GM12878 (cell line): ENCODE results near the gene TACC2.

Source experiments
- BCL11A ChIP-seq: IDR thresholded peaks from 2 replicates; pipeline ENCODE4 v1.6.1; 2011; ENCODE audit warnings: low read depth, low read length
- CBX5 ChIP-seq: sonication (generic); IDR thresholded peaks from 2 replicates; pipeline ENCODE4 v1.6.1; 2016; ENCODE audit warnings: low read depth, moderate library complexity, mild to moderate bottlenecking, inconsistent platforms
- CEBPZ ChIP-seq: fragments of 150-350 bp; IDR thresholded peaks from 2 replicates; pipeline ENCODE4 v1.6.1; 2016; ENCODE audit warnings: low read depth, low read length
- CREM ChIP-seq: IDR thresholded peaks from 2 replicates; pipeline ENCODE4 v1.6.1; 2014; ENCODE audit warnings: antibody characterized with exemption, low read depth
- EP300 ChIP-seq, 2 experiments: fragments of 150-350 bp in 1 of 2; IDR thresholded peaks; 2 replicates each; pipeline ENCODE4 v1.6.1; 2011 to 2012; ENCODE audit warnings: low read depth in 2 of 2, low read length in 2 of 2, borderline replicate concordance in 1 of 2, improper control_type of control experiment in 1 of 2, inconsistent platforms in 1 of 2; ENCODE audit not compliant: control insufficient read depth in 1 of 2
- SREBF1 ChIP-seq: IDR thresholded peaks from 2 replicates; pipeline ENCODE4 v1.6.1; 2012; ENCODE audit warnings: mild to moderate bottlenecking, low read length
- TCF7 ChIP-seq: IDR thresholded peaks from 2 replicates; pipeline ENCODE4 v1.6.1; 2014; ENCODE audit warnings: antibody characterized with exemption, borderline replicate concordance
- ZNF24 ChIP-seq: fragments of 450-650 bp; IDR thresholded peaks from 2 replicates; pipeline ENCODE4 v1.6.1; 2017; ENCODE audit warnings: antibody characterized with exemption, mild to moderate bottlenecking
- ZZZ3 ChIP-seq: IDR thresholded peaks from 2 replicates; pipeline ENCODE4 v1.6.1; 2011; ENCODE audit warnings: low read depth; ENCODE audit not compliant: control insufficient read depth, insufficient read length
- TF ChIP-seq, protein P1 (sequence below), 3 experiments: IDR thresholded peaks in 2 of 3; conservative IDR thresholded peaks in 1 of 3; 2 replicates each; pipeline ENCODE4 v1.5.1; 2011; ENCODE audit warnings: low read depth in 3 of 3, low read length in 3 of 3, mild to moderate bottlenecking in 3 of 3, control low read depth in 2 of 3, moderate library complexity in 2 of 3, inconsistent platforms in 1 of 3, mixed read lengths in 1 of 3; ENCODE audit not compliant: control insufficient read depth in 2 of 3, insufficient read depth in 1 of 3; ENCODE audit errors: extremely low read depth in 1 of 3
- TF ChIP-seq, protein P2 (sequence below): fragments of 450-650 bp; formaldehyde crosslinking; IDR thresholded peaks from 2 replicates; pipeline ENCODE4 v1.4.0; 2022; ENCODE audit warnings: mild to moderate bottlenecking, moderate library complexity

- TF ChIP-seq BCL11A = no peak
- no peak for TF ChIP-seq CEBPZ
- no peak for TF ChIP-seq CREM
- no peak for TF ChIP-seq SREBF1
- TF ChIP-seq CBX5 = no peak
- TF ChIP-seq, protein P1, sequence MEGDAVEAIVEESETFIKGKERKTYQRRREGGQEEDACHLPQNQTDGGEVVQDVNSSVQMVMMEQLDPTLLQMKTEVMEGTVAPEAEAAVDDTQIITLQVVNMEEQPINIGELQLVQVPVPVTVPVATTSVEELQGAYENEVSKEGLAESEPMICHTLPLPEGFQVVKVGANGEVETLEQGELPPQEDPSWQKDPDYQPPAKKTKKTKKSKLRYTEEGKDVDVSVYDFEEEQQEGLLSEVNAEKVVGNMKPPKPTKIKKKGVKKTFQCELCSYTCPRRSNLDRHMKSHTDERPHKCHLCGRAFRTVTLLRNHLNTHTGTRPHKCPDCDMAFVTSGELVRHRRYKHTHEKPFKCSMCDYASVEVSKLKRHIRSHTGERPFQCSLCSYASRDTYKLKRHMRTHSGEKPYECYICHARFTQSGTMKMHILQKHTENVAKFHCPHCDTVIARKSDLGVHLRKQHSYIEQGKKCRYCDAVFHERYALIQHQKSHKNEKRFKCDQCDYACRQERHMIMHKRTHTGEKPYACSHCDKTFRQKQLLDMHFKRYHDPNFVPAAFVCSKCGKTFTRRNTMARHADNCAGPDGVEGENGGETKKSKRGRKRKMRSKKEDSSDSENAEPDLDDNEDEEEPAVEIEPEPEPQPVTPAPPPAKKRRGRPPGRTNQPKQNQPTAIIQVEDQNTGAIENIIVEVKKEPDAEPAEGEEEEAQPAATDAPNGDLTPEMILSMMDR (IDR thresholded peaks at IDR 0.05 in 2 of 3, conservative IDR thresholded peaks at IDR 0.05 in 1 of 3; ENCODE audit: control insufficient read depth in 2 of 3, extremely low read depth in 1 of 3, insufficient read depth in 1 of 3, low read depth in 3 of 3, low read length in 3 of 3) = no peak
- TF ChIP-seq ZZZ3 = no peak
- TF ChIP-seq, protein P2, sequence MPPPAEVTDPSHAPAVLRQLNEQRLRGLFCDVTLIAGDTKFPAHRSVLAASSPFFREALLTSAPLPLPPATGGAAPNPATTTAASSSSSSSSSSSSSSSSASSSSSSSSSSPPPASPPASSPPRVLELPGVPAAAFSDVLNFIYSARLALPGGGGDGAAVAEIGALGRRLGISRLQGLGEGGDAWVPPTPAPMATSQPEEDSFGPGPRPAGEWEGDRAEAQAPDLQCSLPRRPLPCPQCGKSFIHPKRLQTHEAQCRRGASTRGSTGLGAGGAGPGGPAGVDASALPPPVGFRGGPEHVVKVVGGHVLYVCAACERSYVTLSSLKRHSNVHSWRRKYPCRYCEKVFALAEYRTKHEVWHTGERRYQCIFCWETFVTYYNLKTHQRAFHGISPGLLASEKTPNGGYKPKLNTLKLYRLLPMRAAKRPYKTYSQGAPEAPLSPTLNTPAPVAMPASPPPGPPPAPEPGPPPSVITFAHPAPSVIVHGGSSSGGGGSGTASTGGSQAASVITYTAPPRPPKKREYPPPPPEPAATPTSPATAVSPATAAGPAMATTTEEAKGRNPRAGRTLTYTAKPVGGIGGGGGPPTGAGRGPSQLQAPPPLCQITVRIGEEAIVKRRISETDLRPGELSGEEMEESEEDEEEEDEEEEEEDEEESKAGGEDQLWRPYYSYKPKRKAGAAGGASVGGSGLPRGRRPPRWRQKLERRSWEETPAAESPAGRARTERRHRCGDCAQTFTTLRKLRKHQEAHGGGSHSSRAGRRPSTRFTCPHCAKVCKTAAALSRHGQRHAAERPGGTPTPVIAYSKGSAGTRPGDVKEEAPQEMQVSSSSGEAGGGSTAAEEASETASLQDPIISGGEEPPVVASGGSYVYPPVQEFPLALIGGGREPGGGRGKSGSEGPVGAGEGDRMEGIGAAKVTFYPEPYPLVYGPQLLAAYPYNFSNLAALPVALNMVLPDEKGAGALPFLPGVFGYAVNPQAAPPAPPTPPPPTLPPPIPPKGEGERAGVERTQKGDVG = no peak
- no peak for TF ChIP-seq ZNF24
- TF ChIP-seq TCF7 = no peak
- TF ChIP-seq EP300 (IDR thresholded peaks at IDR 0.05; ENCODE audit: borderline replicate concordance in 1 of 2, control insufficient read depth in 1 of 2, low read depth in 2 of 2, low read length in 2 of 2) = no peak
These were observed 218.6 kb downstream of the TACC2 start for GRCh38 chr10:122207596-122207995.
